A172 (cell line): Measurements from ENCODE around the gene TMEM33. TPM values are rescaled to one million over a fixed set of nuclear protein-coding genes. Genes with fewer than 3 reads are reported as not detected.

Experiments used
- DNase-seq: peaks from one replicate; pipeline ENCODE4 v3.0.0-alpha.2; 2015; ENCODE audit warnings: low spot score
- total RNA-seq: library from RNA; depleted of rRNA; stranded (reverse); fragments of >200 nt; shearing (Covaris generic); gene quantifications from 2 replicates; pipeline ENCODE4 v1.2.3, GENCODE V29; 2014

TMEM33 gene
- total RNA-seq, 1 experiment from 2014 or later = 60.4 TPM

GRCh38 chr4:41939016-41939626, 3.9 kb downstream of the TMEM33 start:
- DNase-seq = no peak

- DNase-seq = no peak
Observed at GRCh38 chr4:41940834-41941233, 5.6 kb downstream of the TMEM33 start.

- no peak for DNase-seq
Observed at GRCh38 chr4:41943506-41943905, 8.3 kb downstream of the TMEM33 start.

- no peak for DNase-seq
Observed at GRCh38 chr4:41944089-41944488, 8.9 kb downstream of the TMEM33 start.

GRCh38 chr4:41949531-41949930, 14.3 kb downstream of the TMEM33 start:
- no peak for DNase-seq

GRCh38 chr4:41957634-41958033, 22.4 kb downstream of the TMEM33 start:
- peak; percentile 31 for DNase-seq

- DNase-seq = peak; percentile 5
Observed at GRCh38 chr4:41963105-41963504, 27.9 kb downstream of the TMEM33 start.

- no peak for DNase-seq
Observed at GRCh38 chr4:41964401-41964800, 29.2 kb downstream of the TMEM33 start.

GRCh38 chr4:41967392-41967791, 32.2 kb downstream of the TMEM33 start:
- no peak for DNase-seq

- DNase-seq = no peak
Observed at GRCh38 chr4:41969671-41970070, 34.4 kb downstream of the TMEM33 start.

- no peak for DNase-seq
Observed at GRCh38 chr4:41975341-41975740, 40.1 kb downstream of the TMEM33 start.

GRCh38 chr4:41976775-41977516, 41.7 kb downstream of the TMEM33 start:
- no peak for DNase-seq

- peak; percentile 11 for DNase-seq
Observed at GRCh38 chr4:41977709-41978108, 42.5 kb downstream of the TMEM33 start.

- DNase-seq = no peak
Observed at GRCh38 chr4:41981456-41981855, 46.2 kb downstream of the TMEM33 start, which contains the start of gene DCAF4L1. Gene DCAF4L1 (plus strand): TSS chr4:41981756. CDS start chr4:41981793, 37 bp downstream.

- no peak for DNase-seq
Observed at GRCh38 chr4:41982716-41983115, 47.5 kb downstream of the TMEM33 start.

GRCh38 chr4:41985151-41985550, 49.9 kb downstream of the TMEM33 start:
- DNase-seq = no peak

- no peak for DNase-seq
Observed at GRCh38 chr4:41989994-41990364, 54.8 kb downstream of the TMEM33 start.

GRCh38 chr4:41990365-41991111, 55.3 kb downstream of the TMEM33 start, which contains the start of gene SLC30A9:
Gene SLC30A9 (plus strand): TSS chr4:41990530. CDS start chr4:41990652, 122 bp downstream.
- DNase-seq = peak; percentile 93

GRCh38 chr4:41991916-41992767, 56.9 kb downstream of the TMEM33 start:
- peak; percentile 30 for DNase-seq

- no peak for DNase-seq
Observed at GRCh38 chr4:41992967-41993857, 58.0 kb downstream of the TMEM33 start.
